GM18526 (cell line): ENCODE data around the gene DCAF4.

Source experiments
- POLR2A ChIP-seq: IDR thresholded peaks from 3 replicates; pipeline ENCODE4 v1.6.1; 2011; ENCODE audit not compliant: insufficient read length; ENCODE audit errors: extremely low read depth

The DCAF4 gene

DNA sequence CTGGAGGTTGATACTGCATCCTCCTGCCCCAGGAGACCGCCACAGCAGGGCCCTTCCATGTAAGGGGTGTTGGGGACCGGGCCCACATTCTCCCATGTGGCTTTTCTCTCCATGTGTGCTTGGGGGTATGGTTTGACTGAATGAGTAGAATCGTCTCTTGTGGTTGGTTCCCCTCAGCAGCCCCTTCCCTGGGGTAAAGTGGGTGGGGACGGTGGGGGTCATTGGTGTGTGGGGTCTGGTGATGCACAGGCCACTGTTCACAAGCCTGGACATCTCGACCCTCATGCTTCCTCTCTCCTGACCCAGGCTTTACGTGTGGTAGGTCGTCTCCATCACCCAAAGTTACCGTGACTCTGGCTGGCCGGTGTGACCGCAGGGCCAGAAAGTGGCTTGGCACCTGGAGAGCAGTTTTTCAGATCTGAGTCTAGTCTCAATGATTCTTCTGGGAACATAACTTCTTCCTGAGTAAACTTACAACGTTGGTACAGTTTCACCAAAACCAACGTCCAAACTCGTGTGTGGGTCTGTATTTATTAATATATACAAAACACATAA lies 17.7 kb downstream of the DCAF4 start:
- no peak for TF ChIP-seq POLR2A

- no peak for TF ChIP-seq POLR2A
These were observed 19.2 kb downstream of the DCAF4 start for GRCh38 chr14:72945356-72946027.

- TF ChIP-seq POLR2A, result no peak
These were observed 20.2 kb downstream of the DCAF4 start for GRCh38 chr14:72946491-72946890.

- no peak for TF ChIP-seq POLR2A
These were observed 21.3 kb downstream of the DCAF4 start for GRCh38 chr14:72947366-72948160.

GRCh38 chr14:72948481-72949138 lies 22.3 kb downstream of the DCAF4 start:
- no peak for TF ChIP-seq POLR2A

DNA sequence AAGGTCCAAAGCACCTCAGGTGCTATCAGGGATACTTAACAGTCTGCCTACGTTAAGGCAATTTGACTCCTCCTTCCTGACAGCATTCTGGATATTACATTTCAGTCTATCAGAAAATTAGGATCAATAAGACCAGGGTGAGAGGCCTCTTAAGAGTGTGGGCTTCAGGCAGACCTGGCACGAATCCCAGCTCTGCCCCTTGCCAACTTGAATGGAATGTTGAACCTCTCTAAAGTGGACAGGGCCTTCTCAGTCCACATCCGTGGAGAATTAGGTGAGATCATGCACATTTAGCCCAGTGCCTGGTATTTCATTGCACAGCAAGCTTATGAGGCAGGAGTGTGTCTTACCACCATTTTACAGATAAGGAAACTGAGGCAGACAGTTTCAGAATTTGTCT lies 25.9 kb downstream of the DCAF4 start:
- TF ChIP-seq POLR2A, result no peak

DNA sequence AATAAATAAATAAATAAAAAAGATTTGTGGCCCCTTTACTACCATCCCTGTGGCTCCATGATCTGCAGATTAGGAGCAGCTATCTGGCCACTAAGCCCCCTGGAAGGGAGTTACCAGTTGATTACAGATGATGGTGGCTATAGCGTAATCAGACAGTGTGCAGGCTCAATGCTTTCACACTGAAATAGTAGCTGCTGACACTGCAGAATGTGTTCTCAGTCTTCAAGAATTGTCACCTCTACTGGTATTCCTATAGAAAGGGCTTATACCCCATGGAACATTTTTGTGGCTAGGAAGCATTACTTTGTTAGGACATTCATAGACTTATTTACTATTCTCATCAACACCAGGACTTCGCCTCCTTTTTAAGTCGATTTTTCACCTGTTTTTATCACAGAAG lies 30.9 kb downstream of the DCAF4 start:
- no peak for TF ChIP-seq POLR2A

- TF ChIP-seq POLR2A, result no peak
These were observed 32.3 kb downstream of the DCAF4 start for GRCh38 chr14:72958548-72958947.

DNA sequence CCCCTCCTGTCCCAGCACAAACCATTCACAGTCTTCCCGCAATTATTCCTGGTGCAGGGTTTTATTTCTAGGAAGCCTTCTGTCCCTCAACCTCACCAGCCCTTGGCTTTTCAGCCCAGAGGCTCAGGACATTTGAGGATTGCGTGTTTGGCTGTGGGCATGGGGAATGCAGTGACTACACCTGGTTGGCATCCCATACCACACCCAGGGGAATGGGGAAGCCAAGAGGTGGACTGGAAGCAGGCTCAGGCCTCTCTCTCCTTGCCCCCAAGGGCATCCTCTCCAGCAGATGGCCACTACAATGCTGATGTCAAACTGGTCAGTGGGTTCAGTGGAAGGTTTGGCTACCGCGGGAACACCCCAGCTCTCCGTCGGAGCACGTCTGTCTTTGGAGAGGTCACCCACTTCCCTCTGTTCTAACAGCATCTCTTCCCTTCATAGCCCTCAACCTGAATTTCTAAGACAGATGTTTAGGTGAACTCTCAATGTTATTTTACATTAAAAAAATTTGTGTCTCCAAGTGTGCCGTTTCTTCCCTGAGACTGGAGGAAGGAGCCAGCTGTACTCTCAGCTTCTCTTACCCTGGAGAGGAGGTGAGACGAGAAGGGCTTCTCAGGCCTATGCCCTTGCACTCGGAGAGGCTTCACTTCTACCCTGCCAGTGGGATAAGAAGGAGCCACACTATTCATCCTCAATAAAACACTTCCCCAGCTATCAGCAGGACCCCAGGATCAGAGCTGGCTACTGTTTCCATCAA lies 35.5 kb downstream of the DCAF4 start:
- no peak for TF ChIP-seq POLR2A

GRCh38 chr14:72962829-72963312 lies 36.6 kb downstream of the DCAF4 start:
- no peak for TF ChIP-seq POLR2A

DNA sequence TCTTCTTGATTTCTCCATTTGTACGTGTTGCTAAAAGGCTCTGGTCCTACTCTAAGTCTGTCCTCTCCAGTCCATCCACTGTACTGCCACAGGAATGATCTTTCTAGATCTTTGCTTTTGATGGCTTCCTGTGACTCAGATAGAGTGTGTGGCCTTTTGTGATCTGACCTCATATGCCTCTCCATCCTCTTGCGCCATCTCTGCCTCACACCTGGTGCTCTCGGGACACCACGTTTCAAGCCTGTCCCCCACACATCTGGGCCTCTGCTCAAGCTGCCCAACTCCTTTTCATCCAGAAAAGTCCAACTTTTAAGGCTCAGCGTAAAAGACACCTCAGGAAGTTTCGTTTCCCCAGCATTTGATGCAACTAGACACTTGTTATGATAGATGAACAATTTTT lies 39.0 kb downstream of the DCAF4 start:
- TF ChIP-seq POLR2A, result no peak

- no peak for TF ChIP-seq POLR2A
These were observed 39.8 kb downstream of the DCAF4 start for GRCh38 chr14:72966038-72966437.

GRCh38 chr14:72968316-72968715 lies 42.1 kb downstream of the DCAF4 start:
- TF ChIP-seq POLR2A, result no peak

DNA sequence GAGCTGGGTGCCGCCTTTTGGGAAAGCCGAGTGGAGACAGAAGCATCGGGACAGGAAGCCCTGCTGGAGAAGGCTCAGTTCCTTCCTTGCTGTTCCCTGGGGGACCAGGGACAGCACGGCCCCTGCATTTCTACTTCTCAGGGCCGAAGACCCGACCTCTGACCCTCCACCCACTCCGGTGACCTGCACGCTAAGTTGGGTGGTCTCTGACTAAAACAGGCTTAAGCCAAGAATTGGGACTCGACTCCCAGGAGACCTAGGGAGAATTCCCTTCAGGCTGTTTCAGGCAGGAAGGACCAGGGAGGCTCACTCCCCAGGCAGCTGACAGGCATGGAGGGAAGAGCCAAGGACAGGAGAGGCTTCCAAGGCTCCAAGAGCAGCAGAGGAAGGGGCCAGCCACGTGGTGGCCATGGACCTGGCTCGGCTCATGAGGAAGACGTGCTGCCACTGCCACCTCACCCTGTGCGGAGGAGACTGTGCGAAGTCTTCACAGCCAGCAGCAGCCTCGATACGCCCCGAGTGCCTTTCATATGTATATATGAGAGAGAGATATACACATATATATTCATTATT lies 43.9 kb downstream of the DCAF4 start:
- TF ChIP-seq POLR2A, result no peak
